Measurements from ENCODE around the gene ALKBH7. TPM values are rescaled to one million over a fixed set of nuclear protein-coding genes. Genes with fewer than 3 reads are reported as not detected.
A peak's percentile ranks its signal among the peaks of the same experiment; 100 is the strongest.

Gene ALKBH7
- total RNA-seq, 4 donors from 2014 or later, result 54.5 to 91.1 (median 77.4) TPM

DNA sequence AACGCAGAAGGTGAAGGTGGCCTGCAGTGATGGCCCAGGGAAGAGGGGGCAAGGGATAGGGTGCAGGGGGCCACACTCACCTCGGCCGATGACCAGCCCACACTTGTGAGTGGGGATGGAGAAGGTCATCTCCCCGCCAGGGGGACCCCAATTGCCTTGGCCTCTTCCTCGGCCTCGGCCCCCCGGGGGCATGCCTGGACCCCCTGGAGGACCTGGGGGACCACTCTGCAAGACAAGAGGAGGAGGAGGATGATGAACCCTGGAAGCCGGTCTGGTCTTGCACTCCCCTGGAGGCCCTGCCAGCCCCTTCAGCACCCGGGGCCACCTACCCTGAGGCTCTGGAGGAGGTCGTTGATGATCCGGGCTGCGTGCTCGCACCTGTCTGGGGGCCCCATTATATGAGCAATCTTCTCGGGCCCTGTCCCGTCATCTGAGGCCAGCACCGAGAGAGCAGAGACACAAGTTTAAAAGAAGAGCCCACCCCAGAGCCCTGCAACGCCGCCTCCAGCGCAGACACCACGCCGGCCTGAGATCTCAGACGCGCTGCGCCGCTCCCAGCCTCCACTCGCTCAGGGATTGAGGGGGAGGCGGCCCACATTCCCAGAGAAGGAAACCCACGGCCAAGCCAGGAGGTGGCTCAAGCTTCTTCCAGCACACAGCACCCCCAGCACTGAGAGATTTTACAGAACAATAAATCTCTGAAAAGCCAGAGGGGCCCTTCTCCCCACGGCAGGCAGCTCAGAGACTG is 44.2 kb downstream of the ALKBH7 start:
- DNase-seq (ENCODE audit: low spot score in 2 of 2), result no peak
- H3K4me3 ChIP-seq (ENCODE audit: low read depth, poor library complexity, severe bottlenecking), result no peak overlapping the region
- intact Hi-C loops (cut with DNase I; ENCODE audit: low total_unique reads), result no loop called here
- TF ChIP-seq, protein P1, sequence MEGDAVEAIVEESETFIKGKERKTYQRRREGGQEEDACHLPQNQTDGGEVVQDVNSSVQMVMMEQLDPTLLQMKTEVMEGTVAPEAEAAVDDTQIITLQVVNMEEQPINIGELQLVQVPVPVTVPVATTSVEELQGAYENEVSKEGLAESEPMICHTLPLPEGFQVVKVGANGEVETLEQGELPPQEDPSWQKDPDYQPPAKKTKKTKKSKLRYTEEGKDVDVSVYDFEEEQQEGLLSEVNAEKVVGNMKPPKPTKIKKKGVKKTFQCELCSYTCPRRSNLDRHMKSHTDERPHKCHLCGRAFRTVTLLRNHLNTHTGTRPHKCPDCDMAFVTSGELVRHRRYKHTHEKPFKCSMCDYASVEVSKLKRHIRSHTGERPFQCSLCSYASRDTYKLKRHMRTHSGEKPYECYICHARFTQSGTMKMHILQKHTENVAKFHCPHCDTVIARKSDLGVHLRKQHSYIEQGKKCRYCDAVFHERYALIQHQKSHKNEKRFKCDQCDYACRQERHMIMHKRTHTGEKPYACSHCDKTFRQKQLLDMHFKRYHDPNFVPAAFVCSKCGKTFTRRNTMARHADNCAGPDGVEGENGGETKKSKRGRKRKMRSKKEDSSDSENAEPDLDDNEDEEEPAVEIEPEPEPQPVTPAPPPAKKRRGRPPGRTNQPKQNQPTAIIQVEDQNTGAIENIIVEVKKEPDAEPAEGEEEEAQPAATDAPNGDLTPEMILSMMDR (IDR thresholded peaks at IDR 0.05), result no peak
- no peak for TF ChIP-seq POLR2A (IDR thresholded peaks at IDR 0.05)
- 88 to 91% methylated on average over 24 to 29 of the region's 29 CpGs for WGBS, 2 donors

DNA sequence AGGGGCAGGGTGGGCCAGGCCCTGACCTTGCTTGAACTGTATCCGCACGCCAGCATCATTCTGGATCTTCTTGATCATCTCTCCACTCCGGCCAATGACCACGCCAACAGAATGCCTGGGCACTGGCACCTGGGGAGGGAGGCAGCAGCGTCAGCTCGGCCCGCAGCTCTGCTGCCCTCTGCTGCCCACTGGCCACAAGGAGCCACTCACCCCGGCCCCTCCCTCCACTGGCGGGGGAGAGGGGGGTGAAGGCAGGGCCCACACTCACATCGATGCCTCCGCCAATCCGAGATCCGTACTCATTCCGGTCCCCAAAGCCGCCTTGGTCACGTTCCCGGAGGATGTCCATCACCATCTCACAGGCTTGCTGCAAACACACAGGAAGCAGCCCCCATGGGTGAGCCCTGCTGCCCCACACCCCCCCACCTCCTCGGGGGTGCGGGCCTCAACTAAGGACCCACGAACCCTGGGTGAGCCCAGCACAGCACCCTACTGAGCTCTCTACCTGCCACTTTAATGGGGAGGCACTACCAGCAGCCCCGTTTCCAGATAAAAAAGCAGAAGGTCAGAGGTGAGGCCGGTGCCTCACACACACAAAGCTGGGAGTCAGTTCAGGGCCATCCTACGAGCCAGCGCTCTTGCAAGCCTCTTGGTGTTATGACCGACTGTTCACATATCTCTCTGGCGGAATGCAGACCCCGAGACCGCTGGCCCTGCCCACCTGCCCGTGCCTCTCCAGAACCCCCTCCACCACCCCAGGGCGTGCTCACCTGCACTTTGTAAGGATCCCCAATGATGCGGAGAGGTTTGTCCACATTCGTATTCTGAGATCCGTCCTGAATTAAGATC is 45.3 kb downstream of the ALKBH7 start:
- no peak for TF ChIP-seq POLR2A (IDR thresholded peaks at IDR 0.05)
- TF ChIP-seq, protein P1 (IDR thresholded peaks at IDR 0.05), result no peak
- intact Hi-C loops (cut with DNase I; ENCODE audit: low total_unique reads), result no loop called here
- 79 to 80% methylated on average over 31 to 32 of the region's 33 CpGs for WGBS, 2 donors

DNA sequence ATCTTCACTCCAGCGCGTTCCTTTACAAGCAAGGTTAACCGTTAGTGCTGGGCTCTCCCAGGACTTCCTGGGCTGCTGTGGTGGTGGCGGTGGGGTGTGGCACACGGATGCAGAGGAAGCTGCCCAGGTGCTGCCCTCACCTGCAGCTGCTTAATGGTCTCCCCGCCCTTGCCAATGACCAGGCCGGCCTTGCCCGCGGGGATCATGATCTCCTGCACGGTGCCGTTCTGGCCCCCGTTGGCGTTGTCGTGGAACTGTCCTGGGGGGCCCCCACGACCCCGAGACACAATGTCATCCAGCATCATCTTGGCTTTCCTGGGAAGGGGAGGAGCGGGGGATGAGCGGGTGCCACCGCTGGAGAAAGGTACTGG is 46.0 kb downstream of the ALKBH7 start:
- intact Hi-C loops (cut with DNase I; ENCODE audit: low total_unique reads), result no loop called here
- TF ChIP-seq, protein P1 (IDR thresholded peaks at IDR 0.05), result no peak
- no peak for TF ChIP-seq POLR2A (IDR thresholded peaks at IDR 0.05)
- WGBS, 2 donors, result 93% methylated on average over 19 of the region's 19 CpGs
- no peak for DNase-seq (ENCODE audit: low spot score in 2 of 2)
- no peak overlapping the region for H3K4me3 ChIP-seq (ENCODE audit: low read depth, poor library complexity, severe bottlenecking)

More for the DNA sequence above, 45.3 kb downstream of the ALKBH7 start:
- no peak overlapping the region for H3K4me3 ChIP-seq (ENCODE audit: low read depth, poor library complexity, severe bottlenecking)
- DNase-seq (ENCODE audit: low spot score in 2 of 2), result no peak

DNA sequence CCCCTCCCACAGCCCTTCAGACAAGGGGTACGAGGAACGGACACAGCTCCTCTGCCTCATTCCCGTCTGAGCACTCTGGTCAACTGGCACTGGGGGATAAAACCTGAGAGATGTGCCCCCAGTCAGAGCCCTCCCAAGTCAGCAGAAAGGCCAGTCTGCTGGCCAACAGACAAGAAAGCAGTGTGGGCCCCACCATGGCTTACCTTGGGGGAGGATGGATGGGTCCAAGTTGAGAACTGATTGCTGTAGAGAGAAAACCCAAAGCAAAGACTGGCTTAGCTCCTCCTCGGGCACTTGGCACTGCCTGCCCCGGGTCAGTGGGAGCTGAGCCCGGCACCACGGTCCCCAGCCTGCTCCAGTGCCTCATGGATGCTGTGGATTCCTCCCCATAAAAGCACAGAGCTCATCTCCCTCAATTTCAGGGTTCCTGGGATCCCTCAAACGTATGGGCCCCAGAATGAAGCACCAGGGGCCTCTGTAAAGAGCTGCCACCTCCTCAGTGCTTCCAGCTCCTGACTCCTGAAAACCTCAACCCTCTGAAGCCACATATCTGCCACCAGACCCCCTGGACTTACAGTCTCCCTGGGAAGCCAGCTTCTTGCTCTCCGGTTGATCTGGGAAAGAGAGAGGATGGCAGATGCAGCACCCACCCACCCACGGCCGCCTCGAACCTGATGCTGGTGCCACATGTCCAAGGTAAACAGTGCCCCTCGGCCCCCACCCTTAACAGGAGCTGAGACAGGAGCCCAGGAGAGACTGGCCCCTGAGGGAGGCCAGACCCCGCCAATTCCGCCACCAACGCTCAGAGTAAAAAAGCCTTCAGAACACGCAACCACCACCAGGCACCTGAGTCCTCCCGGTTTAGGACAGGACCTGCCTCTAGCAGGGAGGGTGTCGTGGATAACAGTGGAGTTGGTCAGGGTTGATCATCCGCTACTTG is 48.8 kb downstream of the ALKBH7 start:
- intact Hi-C loops (cut with DNase I; ENCODE audit: low total_unique reads), result no loop called here
- no peak overlapping the region for H3K4me3 ChIP-seq (ENCODE audit: low read depth, poor library complexity, severe bottlenecking)
- TF ChIP-seq, protein P1 (IDR thresholded peaks at IDR 0.05), result no peak
- TF ChIP-seq POLR2A (IDR thresholded peaks at IDR 0.05), result no peak
- 77% methylated on average over 19 to 20 of the region's 20 CpGs for WGBS, 2 donors
- no peak for DNase-seq (ENCODE audit: low spot score in 2 of 2)

DNA sequence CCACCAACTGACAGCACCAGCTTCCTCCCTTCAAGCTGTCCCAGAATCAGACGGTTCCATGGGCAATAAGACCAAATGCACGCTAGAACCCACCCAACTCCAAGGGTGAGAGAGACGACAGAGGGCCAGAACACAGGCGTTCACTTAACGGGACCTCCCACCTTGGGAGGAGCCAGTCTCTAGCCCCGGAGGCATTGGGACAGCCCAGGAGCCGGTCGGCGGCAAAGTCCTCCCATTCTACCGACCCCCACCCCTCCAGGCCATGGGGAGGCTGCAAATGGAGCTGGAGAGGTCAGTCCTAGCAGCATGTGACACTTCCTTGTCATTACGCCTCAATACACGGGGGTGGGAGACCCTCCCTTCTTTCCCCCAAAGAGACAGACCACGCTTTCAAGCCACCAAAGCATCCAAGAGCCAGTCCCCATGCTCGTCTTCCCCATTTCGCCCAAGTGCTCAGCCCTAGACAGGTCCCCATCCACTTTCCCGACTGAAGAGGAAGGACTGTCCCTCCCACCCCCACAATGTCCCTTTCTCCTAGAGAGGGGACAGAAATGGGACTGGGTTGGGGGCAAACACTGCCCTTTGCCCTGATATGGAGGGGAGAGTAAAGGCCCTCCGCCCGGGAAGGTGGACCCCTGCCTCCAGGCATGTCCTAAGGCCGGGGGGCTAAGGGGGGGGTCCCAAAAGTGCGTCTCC is 51.1 kb downstream of the ALKBH7 start:
- 0 to 1% methylated on average over 17 to 20 of the region's 20 CpGs for WGBS, 2 donors
- peak; percentile 34 to 86 for DNase-seq (ENCODE audit: low spot score in 2 of 2)
- peak overlapping the region; percentile 75 for H3K4me3 ChIP-seq (ENCODE audit: low read depth, poor library complexity, severe bottlenecking)
- no peak for TF ChIP-seq POLR2A (IDR thresholded peaks at IDR 0.05)
- TF ChIP-seq, protein P1 (IDR thresholded peaks at IDR 0.05), result no peak
- intact Hi-C loops (cut with DNase I; ENCODE audit: low total_unique reads), result no loop called here
